Fibroblast of the aortic adventitia (primary cell): ENCODE measurements around the gene COMMD10. TPM values are rescaled to one million over a fixed set of nuclear protein-coding genes. Genes with fewer than 3 reads are reported as not detected.

Source experiments
- DNase-seq: peaks from one replicate; pipeline ENCODE4 v3.0.0-alpha.2; 2010; ENCODE audit warnings: low read depth
- H3K4me3 ChIP-seq: 2 replicates; pipeline ENCODE4 v1.5.1; 2011; ENCODE audit warnings: low read depth, mild to moderate bottlenecking, control low read depth, low read length, moderate library complexity
- CTCF ChIP-seq: IDR thresholded peaks from 2 replicates; pipeline ENCODE4 v1.5.1; 2011; ENCODE audit warnings: mild to moderate bottlenecking, low read length, control low read depth, inconsistent platforms; ENCODE audit not compliant: insufficient read depth
- total RNA-seq: library from RNA; depleted of rRNA; stranded (reverse); fragments of >200 nt; gene quantifications from 2 replicates; pipeline ENCODE4 v1.2.3, GENCODE V29; 2012; ENCODE audit warnings: low replicate concordance

Gene COMMD10
- total RNA-seq, 1 donor = 37.3 TPM

GRCh38 chr5:116249648-116250047 lies 164.8 kb downstream of the COMMD10 start:
- no peak for DNase-seq
- no peak for TF ChIP-seq CTCF
- H3K4me3 ChIP-seq = no peak overlapping the region

- DNase-seq = no peak
- TF ChIP-seq CTCF = no peak
Observed at GRCh38 chr5:116256717-116257116, 171.9 kb downstream of the COMMD10 start.

GRCh38 chr5:116265471-116265870 lies 180.6 kb downstream of the COMMD10 start:
- DNase-seq = no peak
- TF ChIP-seq CTCF = no peak
- H3K4me3 ChIP-seq = no peak overlapping the region

More at GRCh38 chr5:116256717-116257116, 171.9 kb downstream of the COMMD10 start:
- no peak overlapping the region for H3K4me3 ChIP-seq

- H3K4me3 ChIP-seq = no peak overlapping the region
- peak; percentile 22 for DNase-seq
- TF ChIP-seq CTCF = no peak
Observed at GRCh38 chr5:116271446-116272025, 186.7 kb downstream of the COMMD10 start.

- peak; percentile 77 for DNase-seq
- peak; percentile 37 for TF ChIP-seq CTCF
Observed at GRCh38 chr5:116272281-116272941, 187.6 kb downstream of the COMMD10 start.

GRCh38 chr5:116273448-116274242 lies 188.8 kb downstream of the COMMD10 start:
- no peak overlapping the region for H3K4me3 ChIP-seq
- DNase-seq = peak; percentile 1
- no peak for TF ChIP-seq CTCF

More at GRCh38 chr5:116272281-116272941, 187.6 kb downstream of the COMMD10 start:
- H3K4me3 ChIP-seq = no peak overlapping the region
